A673 (cell line): ENCODE measurements around the gene SLC7A1.

ENCODE experiments used
- CTCF ChIP-seq: fragments of 300-800, 200-600 bp; sonication (generic); conservative IDR thresholded peaks from 2 replicates; pipeline ENCODE4 v1.5.1; 2017; ENCODE audit warnings: low read depth, mild to moderate bottlenecking, antibody characterized with exemption, low read length, moderate library complexity, mixed read lengths
- EZH2 ChIP-seq: fragments of 200-600 bp; sonication (generic); IDR thresholded peaks from 2 replicates; pipeline ENCODE4 v1.6.1; 2017; ENCODE audit warnings: borderline replicate concordance, low read depth, mild to moderate bottlenecking, mixed read lengths, antibody characterized with exemption, low read length; ENCODE audit not compliant: poor library complexity, severe bottlenecking

GRCh38 chr13:29583073-29583785 is 12.3 kb downstream of the SLC7A1 start:
- no peak for TF ChIP-seq CTCF
- no peak for TF ChIP-seq EZH2
